ENCODE results near the gene DCXR. TPM values are rescaled to one million over a fixed set of nuclear protein-coding genes. Genes with fewer than 3 reads are reported as not detected.

Gene DCXR
- total and polyA plus RNA-seq, 2 donors (not counting 3 experiments of a cell fraction or from before 2014, with no cell fraction given): 93.0 to 178 TPM

GRCh38 chr17:82037889-82038195 is 345 bp upstream of the DCXR start:
- TF ChIP-seq POLR2A (IDR thresholded peaks at IDR 0.05; ENCODE audit: low read depth, low read length): no peak
- peaks cover 6% of the 10 kb centered on the region for H3K4me1 ChIP-seq (ENCODE audit: control insufficient read depth, extremely low read depth, insufficient read depth, low read length)
- peak overlapping the region; percentile 9 for H2AFZ ChIP-seq (ENCODE audit: low read depth, low read length)
- no peaks in the 10 kb centered on the region for H4K20me1 ChIP-seq (replicated peaks; ENCODE audit: control insufficient read depth, extremely low read depth, insufficient read depth, low read length)
- H3K9ac ChIP-seq (replicated peaks; ENCODE audit: extremely low read depth, insufficient read depth, low read length): no peak overlapping the region
- dilution Hi-C loops (cut with MboI; ENCODE audit: extremely low pct_ligation_motif_present, low sequenced_read_pairs) (no loop called here), intact Hi-C loops (cut with micrococcal nuclease) (loop anchor here (1.0 to 10.0 kb wide), 4 partner anchors 15 to 377 kb away; partner anchors contain the start of genes HEXD, LRRC45 and OGFOD3)
- H3K4me2 ChIP-seq (ENCODE audit: insufficient read depth, low read length): peak overlapping the region; percentile 33
- peaks cover 2% of the 10 kb centered on the region for H3K79me2 ChIP-seq (ENCODE audit: control insufficient read depth, insufficient read depth, low read length)
- ChIA-PET CTCF (interaction anchor here (0.6 to 1.5 kb wide), 21 partner anchors 9 to 313 kb away, joined by 3 to 19 read pairs (median 5); partner anchors contain the start of genes CENPX, FASN, GPS1 and LRRC45), POLR2A (interaction anchor here (1.1 kb wide), 1 partner anchor 116 kb away, joined by 3 read pairs; no protein-coding TSS in a partner anchor)
- H3K27me3 ChIP-seq (ENCODE audit: control insufficient read depth in 2 of 2, insufficient read depth in 2 of 2, low read length in 2 of 2): no peaks in the 10 kb centered on the region
- H3K4me3 ChIP-seq (replicated peaks in 1 of 3; ENCODE audit: insufficient read depth in 1 of 3, low read depth in 1 of 3, low read length in 3 of 3): peak overlapping the region in 1 of 3 experiments; percentile 69
- no TSS peak for BruUV-seq (replicated peaks)
- no peaks in the 10 kb centered on the region for H3K9me1 ChIP-seq (replicated peaks; ENCODE audit: control insufficient read depth, extremely low read depth, insufficient read depth, low read length)
- FAIRE-seq: no peak
- H3K9me3 ChIP-seq (replicated peaks; ENCODE audit: control insufficient read depth, insufficient read depth, low read length): no peaks in the 10 kb centered on the region
- no peak overlapping the region for H3K27ac ChIP-seq (ENCODE audit: insufficient read depth, low read depth, low read length)
- DNase-seq (ENCODE audit: low read depth, low spot score): no peak
- no peaks in the 10 kb centered on the region for H3K36me3 ChIP-seq (ENCODE audit: control insufficient read depth in 2 of 2, extremely low read depth in 1 of 2, insufficient read depth in 2 of 2, low read length in 2 of 2)

DNA sequence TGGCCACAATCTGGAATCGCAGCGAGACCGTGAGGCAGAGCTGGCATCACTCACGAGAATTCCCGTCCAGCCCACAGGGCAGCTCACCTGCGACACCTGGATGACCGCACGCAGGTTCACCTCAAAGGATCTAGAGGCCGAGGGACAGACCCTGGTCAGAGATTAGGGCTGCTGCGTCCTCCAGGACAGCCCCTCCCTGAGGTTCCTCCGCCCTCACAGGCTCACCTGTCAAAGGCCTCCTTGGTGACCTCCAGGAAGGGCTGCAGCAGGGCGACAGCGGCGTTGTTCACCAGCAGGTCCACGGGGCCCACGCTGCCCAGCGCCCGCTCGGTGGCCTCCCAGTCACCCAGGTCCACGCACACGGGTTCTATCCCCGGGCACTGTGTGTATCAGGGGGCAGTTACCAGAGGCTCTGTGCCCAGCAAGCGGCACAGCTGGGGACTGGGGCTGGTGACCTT is 834 bp downstream of the DCXR start:
- Histone ChIP-seq H3K9me1 (replicated peaks; ENCODE audit: control insufficient read depth, extremely low read depth, insufficient read depth, low read length) (no peaks in the 10 kb centered on the region), H3K27me3 (ENCODE audit: control insufficient read depth in 2 of 2, insufficient read depth in 2 of 2, low read length in 2 of 2) (no peaks in the 10 kb centered on the region), H3K9ac (replicated peaks; ENCODE audit: extremely low read depth, insufficient read depth, low read length) (peak overlapping the region; percentile 78), H4K20me1 (replicated peaks; ENCODE audit: control insufficient read depth, extremely low read depth, insufficient read depth, low read length) (no peaks in the 10 kb centered on the region), H3K9me3 (replicated peaks; ENCODE audit: control insufficient read depth, insufficient read depth, low read length) (no peaks in the 10 kb centered on the region), H3K27ac (ENCODE audit: insufficient read depth, low read depth, low read length) (no peak overlapping the region), H3K4me2 (ENCODE audit: insufficient read depth, low read length) (peak overlapping the region; percentile 67), H3K4me1 (ENCODE audit: control insufficient read depth, extremely low read depth, insufficient read depth, low read length) (peaks cover 13% of the 10 kb centered on the region), H3K36me3 (ENCODE audit: control insufficient read depth in 2 of 2, extremely low read depth in 1 of 2, insufficient read depth in 2 of 2, low read length in 2 of 2) (no peaks in the 10 kb centered on the region), H3K79me2 (ENCODE audit: control insufficient read depth, insufficient read depth, low read length) (peaks cover 7% of the 10 kb centered on the region), H3K4me3 (replicated peaks in 1 of 3; ENCODE audit: insufficient read depth in 1 of 3, low read depth in 1 of 3, low read length in 3 of 3) (peak overlapping the region; percentile 58 to 71 (median 69)), H2AFZ (ENCODE audit: low read depth, low read length) (peak overlapping the region; percentile 87)
- dilution Hi-C loops (cut with MboI; ENCODE audit: extremely low pct_ligation_motif_present, low sequenced_read_pairs): no loop called here
- POLR2A ChIA-PET: no interaction called here
- DNase-seq (ENCODE audit: low read depth, low spot score) (no peak), FAIRE-seq (no peak)
- intact Hi-C loops (cut with micrococcal nuclease): loop anchor here (1.0 to 10.0 kb wide), 4 partner anchors 13 to 378 kb away; partner anchors contain the start of genes HEXD, LRRC45 and OGFOD3
- BruUV-seq (replicated peaks): no TSS peak
- CTCF ChIA-PET: interaction anchor here (1.4 kb wide), 1 partner anchor 62 kb away, joined by 6 read pairs; the partner anchor contains the start of gene FASN
- TF ChIP-seq JUN (IDR thresholded peaks at IDR 0.05; ENCODE audit: borderline replicate concordance, insufficient read depth, insufficient read length, low read depth) (no peak), POLR2AphosphoS5 (IDR thresholded peaks at IDR 0.05; ENCODE audit: insufficient read depth, low read depth, low read length) (no peak), MYC (IDR thresholded peaks at IDR 0.05; ENCODE audit: low read depth, low read length) (no peak)

All from endothelial cell of umbilical vein (primary cell).